ENCODE results near the gene PDZD7.

The PDZD7 gene

DNA sequence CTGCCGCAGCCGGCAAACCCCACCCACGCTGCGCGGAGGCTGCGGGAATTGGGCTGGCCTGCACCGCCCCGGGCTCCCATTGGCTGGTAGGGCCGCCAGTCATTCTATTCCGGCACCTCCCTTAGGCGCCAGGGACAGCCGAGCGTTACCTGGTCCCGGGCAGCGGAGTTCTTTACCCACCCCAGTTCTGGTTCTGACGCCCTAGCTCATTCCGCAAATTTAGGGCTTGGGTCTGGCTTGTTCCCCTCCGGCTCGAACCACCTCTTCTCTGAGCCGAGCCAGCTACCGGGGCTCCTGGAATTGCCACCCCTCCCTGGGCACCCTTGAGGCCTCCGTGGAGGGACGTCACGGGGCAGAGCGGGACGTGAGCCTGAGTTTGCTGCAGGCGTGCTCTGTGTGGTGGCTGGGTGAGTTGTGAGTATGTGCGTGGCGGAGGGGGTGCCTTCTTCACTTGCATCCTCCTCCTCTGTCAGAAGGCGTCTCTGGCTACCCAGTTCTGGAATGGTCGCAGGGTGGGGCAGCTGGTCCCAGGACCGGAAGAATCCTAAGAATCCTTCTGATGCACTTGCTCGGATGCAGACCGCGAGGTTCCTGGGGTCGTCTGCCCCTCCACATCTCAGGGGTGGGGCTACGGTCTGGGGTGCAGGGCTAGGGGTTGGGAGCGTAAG lies at the start of gene PDZD7, which contains the start of gene SFXN3:
PDZD7 (minus strand) TSS at position 2 of the 668 bp plus-strand sequence. CDS start 910 bp downstream, outside the sequence.
SFXN3 (plus strand) TSS at position 107 of the 668 bp plus-strand sequence. CDS start 3,461 bp downstream, outside the sequence.
- Histone ChIP-seq H3K36me3 (replicated peaks) (no peaks in the 10 kb centered on the region; the same call in 1 of the 2 replicates), H3K27me3 (ENCODE audit: low read depth) (no peaks in the 10 kb centered on the region), H3K4me3 (peak within 1 kb of the TSS; percentile 58), H3K4me1 (peaks cover 12% of the 10 kb centered on the region), H3K9me3 (no peaks in the 10 kb centered on the region)
- peak; percentile 88 to 98 for DNase-seq (ENCODE audit: low spot score in 2 of 2)
- in situ Hi-C loops (cut with MboI; ENCODE audit: low sequenced_read_pairs) = no loop called here

DNA sequence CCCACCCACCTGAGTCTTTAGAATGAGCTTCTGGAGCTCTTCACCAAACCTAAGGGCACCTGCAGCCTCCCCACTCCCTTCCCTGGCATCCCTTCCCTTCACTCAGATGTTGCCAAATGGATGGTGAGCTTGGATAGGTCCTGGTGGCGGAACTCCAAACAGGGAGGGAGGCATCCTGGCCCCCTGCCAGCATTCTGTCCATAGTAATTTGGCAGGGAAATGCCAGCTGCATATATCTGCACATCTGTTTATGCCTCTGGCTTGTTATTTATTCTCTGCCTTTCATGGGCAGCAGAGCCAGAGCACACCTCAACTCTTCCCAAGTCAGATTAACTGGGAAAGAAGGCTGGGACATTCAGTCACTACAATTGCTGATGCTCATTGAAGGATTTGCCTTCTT lies 48.9 kb upstream of the PDZD7 start:
- in situ Hi-C loops (cut with MboI; ENCODE audit: low sequenced_read_pairs) = no loop called here
- Histone ChIP-seq H3K4me1 (no peaks in the 10 kb centered on the region), H3K9me3 (no peaks in the 10 kb centered on the region), H3K4me3 (no peak overlapping the region), H3K36me3 (replicated peaks) (no peaks in the 10 kb centered on the region), H3K27me3 (ENCODE audit: low read depth) (peaks cover 52% of the 10 kb centered on the region)
- DNase-seq (ENCODE audit: low spot score in 2 of 2) = no peak

DNA sequence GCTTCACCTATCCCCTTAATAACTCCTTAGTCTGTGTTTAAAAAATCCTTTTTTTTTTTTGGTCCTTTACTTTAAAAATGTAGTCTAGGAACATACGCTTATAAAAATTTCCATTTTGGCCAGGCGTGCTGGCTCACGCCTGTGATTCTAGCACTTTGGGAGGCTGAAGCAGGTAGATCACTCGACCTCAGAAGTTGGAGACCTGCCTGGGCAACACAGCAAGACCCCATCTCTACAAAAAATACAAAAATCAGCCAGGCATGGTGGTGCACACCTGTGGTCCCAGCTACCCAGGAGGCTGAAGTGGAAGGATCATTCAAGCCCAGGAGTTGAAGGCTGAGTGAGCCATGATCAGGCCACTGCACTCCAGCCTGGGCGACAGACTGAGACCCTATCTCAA lies 45.7 kb upstream of the PDZD7 start:
- Histone ChIP-seq H3K9me3 (no peaks in the 10 kb centered on the region), H3K4me1 (no peaks in the 10 kb centered on the region), H3K4me3 (no peak overlapping the region), H3K36me3 (replicated peaks) (no peaks in the 10 kb centered on the region), H3K27me3 (ENCODE audit: low read depth) (peaks cover 43% of the 10 kb centered on the region)
- no peak for DNase-seq (ENCODE audit: low spot score in 2 of 2)
- in situ Hi-C loops (cut with MboI; ENCODE audit: low sequenced_read_pairs) = no loop called here

DNA sequence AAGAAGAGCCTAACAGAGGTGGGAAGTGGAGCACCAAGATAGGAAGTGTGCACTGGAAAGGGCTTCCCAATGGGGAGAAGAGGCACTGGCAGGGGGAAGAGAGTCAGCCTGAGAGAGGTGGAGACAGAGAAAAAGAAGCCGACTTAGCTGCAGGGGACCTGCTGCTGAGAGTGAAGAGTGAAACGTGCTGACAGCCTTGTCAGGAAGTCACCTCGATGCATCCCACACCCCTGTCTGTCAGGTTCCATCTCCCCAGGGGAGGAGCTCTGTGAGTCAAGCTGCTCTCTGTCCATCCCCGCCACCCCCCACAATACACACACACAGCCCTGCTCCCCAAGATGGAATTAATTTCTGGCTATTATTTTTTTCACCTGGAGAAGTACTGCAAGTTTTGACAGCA lies 44.8 kb upstream of the PDZD7 start:
- no peaks in the 10 kb centered on the region for H3K36me3 ChIP-seq (replicated peaks)
- DNase-seq (ENCODE audit: low spot score in 2 of 2) = no peak
- H3K4me1 ChIP-seq = no peaks in the 10 kb centered on the region
- peaks cover 36% of the 10 kb centered on the region for H3K27me3 ChIP-seq (ENCODE audit: low read depth)
- no peak overlapping the region for H3K4me3 ChIP-seq
- no peaks in the 10 kb centered on the region for H3K9me3 ChIP-seq
- in situ Hi-C loops (cut with MboI; ENCODE audit: low sequenced_read_pairs) = no loop called here

DNA sequence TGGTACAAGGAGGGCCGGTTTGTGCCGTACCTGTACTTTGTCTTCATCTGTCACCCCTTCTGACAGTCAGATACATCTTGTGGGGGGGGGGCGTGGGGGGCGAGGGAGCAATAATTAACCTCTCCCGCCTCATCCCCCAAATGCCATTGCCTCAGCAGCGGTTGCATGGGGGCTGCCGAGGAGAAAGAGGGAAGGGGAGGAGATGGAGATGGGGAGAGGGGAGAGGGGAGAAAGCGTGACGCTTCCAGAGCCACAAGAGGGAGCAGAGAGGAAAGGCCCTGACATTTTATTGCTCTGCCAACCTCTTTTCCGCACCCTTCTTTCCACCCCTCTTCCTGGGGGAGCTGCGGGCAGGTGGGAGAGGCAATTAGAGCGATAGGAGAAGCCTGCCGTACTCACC lies 42.7 kb upstream of the PDZD7 start:
- in situ Hi-C loops (cut with MboI; ENCODE audit: low sequenced_read_pairs) = no loop called here
- Histone ChIP-seq H3K36me3 (replicated peaks) (no peaks in the 10 kb centered on the region), H3K9me3 (no peaks in the 10 kb centered on the region), H3K27me3 (ENCODE audit: low read depth) (peaks cover 30% of the 10 kb centered on the region), H3K4me1 (no peaks in the 10 kb centered on the region), H3K4me3 (no peak overlapping the region)
- no peak for DNase-seq (ENCODE audit: low spot score in 2 of 2)

DNA sequence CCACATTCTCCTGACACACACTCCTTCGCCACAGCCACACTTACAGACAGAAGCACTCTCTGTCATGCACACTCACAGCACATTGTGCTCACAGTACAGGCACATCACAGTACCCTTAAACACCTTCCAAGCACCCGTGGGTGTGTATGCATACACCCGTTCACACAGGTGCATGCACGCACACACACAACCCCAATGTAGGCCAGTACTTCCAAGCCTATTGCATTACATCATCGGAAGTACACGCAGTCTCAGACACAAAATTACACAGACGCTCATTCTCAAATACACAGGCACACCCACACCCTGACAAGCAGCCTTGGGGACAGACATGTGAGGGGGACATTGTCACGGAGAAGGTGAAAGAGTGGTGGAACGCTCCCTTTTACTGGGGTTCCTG lies 42.0 kb upstream of the PDZD7 start:
- H3K4me1 ChIP-seq = no peaks in the 10 kb centered on the region
- no peak for DNase-seq (ENCODE audit: low spot score in 2 of 2)
- no peaks in the 10 kb centered on the region for H3K9me3 ChIP-seq
- H3K4me3 ChIP-seq = no peak overlapping the region
- in situ Hi-C loops (cut with MboI; ENCODE audit: low sequenced_read_pairs) = no loop called here
- peaks cover 30% of the 10 kb centered on the region for H3K27me3 ChIP-seq (ENCODE audit: low read depth)
- H3K36me3 ChIP-seq (replicated peaks) = no peaks in the 10 kb centered on the region

DNA sequence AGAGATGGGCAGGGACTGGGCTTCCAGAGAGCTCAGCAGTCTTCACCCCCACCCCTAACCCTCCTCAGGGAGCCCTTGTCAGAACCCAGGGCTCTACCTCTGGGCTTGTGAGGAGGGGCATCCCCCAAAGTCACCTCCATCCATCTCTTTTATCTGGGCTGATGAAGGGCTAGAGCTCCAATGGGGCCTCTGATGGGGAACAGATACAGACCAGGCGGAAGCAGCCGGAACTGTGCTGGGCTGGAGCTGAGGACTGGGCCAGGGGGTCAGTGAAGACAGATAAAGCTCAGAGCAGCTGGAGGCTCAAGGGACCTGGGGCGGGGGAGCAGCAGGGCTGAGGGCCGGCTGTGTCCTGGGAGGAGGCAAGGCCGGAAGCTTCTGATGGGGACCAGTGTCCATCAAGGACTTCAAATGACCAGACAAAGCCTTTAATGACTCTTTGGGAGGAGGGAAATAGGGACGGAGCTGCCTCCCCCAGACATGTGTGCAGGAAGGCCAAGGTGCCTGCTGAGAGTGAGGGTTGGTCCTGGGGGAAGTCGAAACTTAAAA lies 41.0 kb upstream of the PDZD7 start:
- Histone ChIP-seq H3K36me3 (replicated peaks) (no peaks in the 10 kb centered on the region), H3K4me3 (no peak overlapping the region), H3K9me3 (no peaks in the 10 kb centered on the region), H3K27me3 (ENCODE audit: low read depth) (peaks cover 30% of the 10 kb centered on the region), H3K4me1 (peaks cover 3% of the 10 kb centered on the region; the same call in 1 of the 2 replicates)
- no peak for DNase-seq (ENCODE audit: low spot score in 2 of 2)
- in situ Hi-C loops (cut with MboI; ENCODE audit: low sequenced_read_pairs) = no loop called here

DNA sequence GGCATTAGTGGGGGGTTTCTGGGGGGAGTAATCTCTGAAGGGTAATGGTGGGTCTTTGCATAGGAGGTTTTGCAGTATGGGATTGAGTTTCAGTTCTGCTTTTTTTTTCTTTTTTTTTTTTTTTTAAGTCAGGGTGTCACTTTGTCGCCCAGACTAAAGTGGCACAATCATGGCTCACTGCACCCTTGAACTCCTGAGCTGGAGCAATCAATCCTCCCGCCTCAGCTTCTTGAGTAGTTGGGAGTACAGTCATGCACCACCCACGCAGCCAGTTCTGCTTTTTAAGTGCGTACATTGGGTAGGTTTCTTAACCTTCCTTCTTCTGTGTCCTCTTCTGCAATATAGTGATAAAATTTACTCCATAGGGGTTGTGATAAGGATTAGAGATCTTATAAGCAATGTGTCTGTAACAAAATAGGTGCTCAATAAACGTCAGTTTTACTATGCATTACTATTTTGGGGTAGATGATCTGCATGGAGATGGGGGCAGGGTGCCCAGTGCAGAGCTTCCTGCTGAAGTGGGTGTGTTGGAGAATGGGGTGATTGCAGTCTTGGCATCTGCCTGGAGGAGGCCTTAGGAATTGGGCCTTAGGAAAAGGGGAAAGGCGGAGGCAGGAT lies 40.4 kb upstream of the PDZD7 start:
- in situ Hi-C loops (cut with MboI; ENCODE audit: low sequenced_read_pairs) = no loop called here
- no peaks in the 10 kb centered on the region for H3K9me3 ChIP-seq
- H3K36me3 ChIP-seq (replicated peaks) = no peaks in the 10 kb centered on the region
- H3K4me1 ChIP-seq = peaks cover 3% of the 10 kb centered on the region; the same call in 1 of the 2 replicates
- peaks cover 29% of the 10 kb centered on the region for H3K27me3 ChIP-seq (ENCODE audit: low read depth)
- no peak overlapping the region for H3K4me3 ChIP-seq
- DNase-seq (ENCODE audit: low spot score in 2 of 2) = no peak

DNA sequence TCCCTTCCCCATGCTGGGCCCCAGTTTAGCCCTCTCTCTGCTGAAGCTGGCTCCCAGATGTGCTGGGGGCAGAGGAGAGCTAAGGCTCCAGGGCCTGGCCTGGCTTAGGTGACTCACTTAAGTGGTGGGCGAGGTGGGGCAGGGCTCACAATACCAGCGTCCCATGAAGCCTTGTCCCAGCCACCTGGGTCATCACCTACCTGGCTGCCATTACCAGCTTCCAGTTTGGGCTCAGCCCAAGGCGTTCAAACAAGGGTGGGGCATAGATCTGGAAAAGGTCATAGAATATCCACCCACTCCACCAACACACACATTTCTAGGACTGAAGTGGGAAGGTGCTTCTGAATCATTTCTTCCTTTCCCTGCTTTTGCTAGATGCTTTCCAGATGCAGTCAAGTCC lies 39.2 kb upstream of the PDZD7 start:
- Histone ChIP-seq H3K4me1 (peaks cover 10% of the 10 kb centered on the region), H3K9me3 (no peaks in the 10 kb centered on the region), H3K36me3 (replicated peaks) (no peaks in the 10 kb centered on the region), H3K4me3 (no peak overlapping the region), H3K27me3 (ENCODE audit: low read depth) (peaks cover 17% of the 10 kb centered on the region)
- in situ Hi-C loops (cut with MboI; ENCODE audit: low sequenced_read_pairs) = no loop called here
- no peak for DNase-seq (ENCODE audit: low spot score in 2 of 2)

DNA sequence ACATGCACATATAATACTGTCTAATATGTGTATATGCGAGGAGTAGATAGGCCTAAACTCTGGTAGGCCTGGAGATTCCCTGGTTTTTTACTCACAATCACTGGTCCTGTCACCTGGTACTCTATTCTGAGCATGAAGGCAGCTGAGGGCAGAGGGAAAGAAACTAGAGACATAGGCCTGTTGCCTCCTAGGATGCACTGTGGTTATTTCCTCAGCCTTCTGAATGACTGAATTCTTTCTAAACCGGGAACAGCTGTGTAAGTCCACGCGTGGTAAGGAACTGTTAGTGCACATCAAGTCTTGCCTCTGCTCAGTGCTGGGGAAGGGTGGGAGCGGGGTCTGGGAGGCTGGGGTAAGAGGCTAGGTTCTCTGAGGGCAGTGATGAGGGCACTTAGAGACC lies 38.5 kb upstream of the PDZD7 start:
- Histone ChIP-seq H3K4me3 (no peak overlapping the region), H3K36me3 (replicated peaks) (no peaks in the 10 kb centered on the region), H3K4me1 (peaks cover 10% of the 10 kb centered on the region), H3K9me3 (no peaks in the 10 kb centered on the region), H3K27me3 (ENCODE audit: low read depth) (peaks cover 11% of the 10 kb centered on the region)
- DNase-seq (ENCODE audit: low spot score in 2 of 2) = no peak
- in situ Hi-C loops (cut with MboI; ENCODE audit: low sequenced_read_pairs) = no loop called here

DNA sequence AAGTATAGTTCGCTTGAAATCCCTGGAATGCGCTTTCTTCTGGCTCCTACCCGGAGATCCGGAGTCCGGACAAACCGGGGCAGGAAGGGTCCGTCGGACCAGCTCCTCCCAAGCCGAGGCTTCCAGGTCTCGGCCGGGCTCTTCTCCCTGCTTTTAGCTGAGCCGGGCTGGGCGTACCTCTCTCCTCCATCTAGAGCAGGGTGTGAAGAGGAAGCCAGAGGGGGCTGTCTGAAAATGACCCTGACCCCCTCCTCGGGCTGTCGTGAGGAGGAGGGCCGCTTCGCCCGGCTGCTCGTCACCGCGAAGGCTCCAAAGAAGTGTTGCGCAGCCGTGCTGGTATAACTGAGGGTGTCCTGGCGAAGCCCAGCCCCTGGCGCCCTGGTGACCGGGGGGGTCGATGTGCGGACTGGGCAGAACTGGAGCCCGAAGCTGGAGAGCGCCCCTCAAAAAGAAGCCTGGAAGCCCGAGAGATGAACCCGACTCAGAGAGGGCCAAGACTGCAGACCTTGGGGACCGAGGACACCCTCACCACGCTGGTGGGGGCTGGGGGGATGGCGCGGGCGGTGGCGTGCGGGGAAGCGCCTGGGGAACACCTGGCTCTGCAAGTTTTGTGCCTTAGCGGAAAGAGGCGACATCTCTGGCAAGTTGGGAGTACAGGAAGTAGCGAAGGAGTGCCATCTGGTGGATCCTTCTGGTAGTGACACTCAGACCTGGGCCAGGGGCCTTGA lies 36.6 kb upstream of the PDZD7 start:
- in situ Hi-C loops (cut with MboI; ENCODE audit: low sequenced_read_pairs) = no loop called here
- Histone ChIP-seq H3K4me3 (peak overlapping the region; percentile 44), H3K36me3 (replicated peaks) (no peaks in the 10 kb centered on the region), H3K4me1 (peaks cover 25% of the 10 kb centered on the region), H3K9me3 (no peaks in the 10 kb centered on the region), H3K27me3 (ENCODE audit: low read depth) (no peaks in the 10 kb centered on the region)
- DNase-seq (ENCODE audit: low spot score in 2 of 2) = peak; percentile 83 to 92

DNA sequence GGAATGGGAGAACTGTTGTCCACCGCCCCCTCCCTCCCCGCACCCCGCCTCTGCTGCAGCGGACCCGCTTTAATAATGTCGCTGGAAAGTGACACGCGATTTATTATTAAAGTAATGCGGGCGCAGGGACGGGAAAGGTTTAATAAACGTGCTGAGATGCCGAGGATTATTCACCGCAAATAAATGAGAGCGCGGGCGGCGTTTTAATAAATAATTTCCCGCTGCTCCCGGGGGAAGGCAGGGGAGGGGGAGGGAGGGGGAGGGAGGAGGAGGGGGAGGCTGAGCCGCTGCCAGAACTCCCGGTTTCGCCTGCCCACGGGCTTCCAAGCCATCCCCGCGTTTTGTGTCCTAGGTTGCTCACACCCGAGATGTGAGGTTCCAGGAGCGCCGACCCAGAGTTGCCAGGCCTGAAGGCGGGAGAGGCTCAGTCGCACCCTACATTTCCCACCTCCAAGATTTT lies 36.0 kb upstream of the PDZD7 start:
- peak in 1 of 2 experiments; percentile 67 for DNase-seq (ENCODE audit: low spot score in 2 of 2)

DNA sequence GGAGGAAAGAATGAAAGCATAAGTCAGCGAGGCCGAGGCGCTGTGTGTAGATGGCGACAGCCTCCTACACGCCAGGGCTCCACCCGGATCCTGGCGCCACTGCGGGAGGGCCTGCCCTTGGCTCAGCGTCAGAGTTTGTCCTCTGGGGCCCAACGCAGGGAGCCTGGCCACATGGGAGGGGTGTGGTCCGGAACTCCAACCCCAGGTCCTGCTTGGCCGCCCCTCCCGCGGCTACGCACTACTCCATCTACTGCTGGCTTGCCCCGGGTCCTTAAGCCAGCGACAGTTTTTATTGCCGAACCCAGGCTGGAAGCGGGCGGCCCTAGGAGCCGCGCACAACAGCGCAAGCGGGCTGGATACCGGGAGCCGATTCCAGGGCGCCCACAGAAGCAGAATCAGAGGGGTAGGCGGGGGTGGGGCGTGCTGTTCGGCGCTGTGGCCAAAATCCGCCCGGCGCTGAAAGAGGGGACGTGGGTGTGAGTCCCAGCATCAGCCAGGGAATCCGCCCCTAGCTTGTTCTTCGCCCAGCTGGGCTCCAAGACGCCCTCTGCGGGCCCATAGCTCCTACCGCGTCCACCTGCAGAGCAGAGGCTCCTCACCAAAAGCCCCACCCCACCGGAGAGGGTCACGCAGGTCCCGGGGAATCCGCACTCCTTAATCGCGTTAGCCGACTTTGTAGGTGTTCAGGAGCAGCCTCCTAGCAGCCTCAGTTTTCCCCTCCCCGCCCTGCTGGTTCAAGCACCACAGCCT lies 35.4 kb upstream of the PDZD7 start:
- in situ Hi-C loops (cut with MboI; ENCODE audit: low sequenced_read_pairs) = no loop called here
- peaks cover 33% of the 10 kb centered on the region for H3K4me1 ChIP-seq
- no peaks in the 10 kb centered on the region for H3K36me3 ChIP-seq (replicated peaks)
- DNase-seq (ENCODE audit: low spot score in 2 of 2) = peak; percentile 84 to 92
- peak overlapping the region; percentile 44 for H3K4me3 ChIP-seq
- H3K9me3 ChIP-seq = no peaks in the 10 kb centered on the region
- no peaks in the 10 kb centered on the region for H3K27me3 ChIP-seq (ENCODE audit: low read depth)

More for the DNA sequence above, 36.0 kb upstream of the PDZD7 start:
- no peaks in the 10 kb centered on the region for H3K36me3 ChIP-seq (replicated peaks)
- H3K4me1 ChIP-seq = peaks cover 31% of the 10 kb centered on the region
- H3K27me3 ChIP-seq (ENCODE audit: low read depth) = no peaks in the 10 kb centered on the region
- in situ Hi-C loops (cut with MboI; ENCODE audit: low sequenced_read_pairs) = no loop called here
- peak overlapping the region; percentile 44 for H3K4me3 ChIP-seq
- H3K9me3 ChIP-seq = no peaks in the 10 kb centered on the region

Measured in HAP-1 (cell line).